GM12875 (cell line): Measurements from ENCODE around the gene GNS.

ENCODE experiments used
- H3K4me3 ChIP-seq: one replicate; pipeline ENCODE4 v1.5.1; 2011; ENCODE audit warnings: low read depth, low read length, control low read depth
- TF ChIP-seq, protein P1 (sequence below): IDR thresholded peaks from 2 replicates; pipeline ENCODE4 v1.5.1; 2011; ENCODE audit warnings: low read depth, mild to moderate bottlenecking, control low read depth, inconsistent platforms, low read length, moderate library complexity, borderline replicate concordance; ENCODE audit not compliant: insufficient read depth

GNS gene

DNA sequence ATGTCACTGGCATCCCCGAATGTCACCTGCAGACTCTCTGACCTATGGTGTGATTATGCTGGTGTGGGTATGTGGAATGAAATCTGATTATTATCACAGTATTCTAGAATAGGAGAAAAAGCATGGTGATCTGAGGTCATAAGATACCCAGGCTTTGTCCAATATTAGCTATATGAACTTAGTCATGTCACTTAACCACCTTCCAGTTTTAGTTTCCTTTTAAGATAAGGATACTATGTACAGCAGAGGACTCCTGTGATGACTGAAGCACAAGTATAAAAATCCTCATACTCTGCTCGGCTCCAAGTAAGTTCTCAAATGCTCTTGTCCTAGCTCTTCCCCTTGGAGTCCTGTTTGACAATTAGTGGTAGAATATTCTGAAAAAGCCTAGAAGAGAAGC is 2.8 kb downstream of the GNS start:
- H3K4me3 ChIP-seq, result no peak overlapping the region
- TF ChIP-seq, protein P1, sequence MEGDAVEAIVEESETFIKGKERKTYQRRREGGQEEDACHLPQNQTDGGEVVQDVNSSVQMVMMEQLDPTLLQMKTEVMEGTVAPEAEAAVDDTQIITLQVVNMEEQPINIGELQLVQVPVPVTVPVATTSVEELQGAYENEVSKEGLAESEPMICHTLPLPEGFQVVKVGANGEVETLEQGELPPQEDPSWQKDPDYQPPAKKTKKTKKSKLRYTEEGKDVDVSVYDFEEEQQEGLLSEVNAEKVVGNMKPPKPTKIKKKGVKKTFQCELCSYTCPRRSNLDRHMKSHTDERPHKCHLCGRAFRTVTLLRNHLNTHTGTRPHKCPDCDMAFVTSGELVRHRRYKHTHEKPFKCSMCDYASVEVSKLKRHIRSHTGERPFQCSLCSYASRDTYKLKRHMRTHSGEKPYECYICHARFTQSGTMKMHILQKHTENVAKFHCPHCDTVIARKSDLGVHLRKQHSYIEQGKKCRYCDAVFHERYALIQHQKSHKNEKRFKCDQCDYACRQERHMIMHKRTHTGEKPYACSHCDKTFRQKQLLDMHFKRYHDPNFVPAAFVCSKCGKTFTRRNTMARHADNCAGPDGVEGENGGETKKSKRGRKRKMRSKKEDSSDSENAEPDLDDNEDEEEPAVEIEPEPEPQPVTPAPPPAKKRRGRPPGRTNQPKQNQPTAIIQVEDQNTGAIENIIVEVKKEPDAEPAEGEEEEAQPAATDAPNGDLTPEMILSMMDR, result no peak

DNA sequence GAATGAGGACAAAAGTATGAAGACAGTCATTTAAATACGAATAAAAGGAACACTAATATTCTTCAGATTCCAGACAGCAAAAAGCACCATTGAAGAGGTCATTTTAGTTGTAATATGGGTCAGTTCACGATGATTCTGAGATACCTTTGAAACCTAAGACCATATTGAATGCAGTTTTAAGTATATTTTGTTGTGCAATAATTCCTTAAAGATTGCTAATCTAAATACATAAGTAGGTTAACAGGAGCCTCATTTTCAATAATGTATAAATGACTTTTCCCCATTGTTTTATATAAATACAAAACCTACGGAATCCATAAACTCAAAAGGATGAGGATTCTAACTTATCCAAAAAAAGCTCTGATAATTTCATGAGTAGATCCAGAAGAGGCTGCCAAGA is 5.8 kb downstream of the GNS start:
- H3K4me3 ChIP-seq, result no peak overlapping the region
- TF ChIP-seq, protein P1, result no peak

DNA sequence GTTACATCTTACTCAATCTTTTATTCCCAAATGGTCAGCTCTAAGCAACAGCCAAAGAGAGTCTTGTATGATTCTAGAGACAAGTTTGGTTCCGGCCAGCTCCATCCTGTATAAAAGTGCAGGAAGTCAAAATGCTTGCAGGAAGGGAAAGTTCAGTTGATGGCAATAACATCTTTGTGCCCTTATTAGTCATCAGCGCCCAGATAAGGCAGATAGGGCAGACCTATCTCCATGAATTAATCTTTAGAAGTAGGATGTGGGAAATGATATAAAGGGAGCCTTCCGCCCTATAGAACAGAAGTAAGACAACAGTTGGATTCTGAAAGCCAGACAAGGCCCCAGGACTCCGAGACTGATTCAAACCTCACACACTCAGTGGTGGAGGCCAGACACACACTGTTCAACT is 6.4 kb downstream of the GNS start:
- TF ChIP-seq, protein P1, result no peak
- H3K4me3 ChIP-seq, result no peak overlapping the region

DNA sequence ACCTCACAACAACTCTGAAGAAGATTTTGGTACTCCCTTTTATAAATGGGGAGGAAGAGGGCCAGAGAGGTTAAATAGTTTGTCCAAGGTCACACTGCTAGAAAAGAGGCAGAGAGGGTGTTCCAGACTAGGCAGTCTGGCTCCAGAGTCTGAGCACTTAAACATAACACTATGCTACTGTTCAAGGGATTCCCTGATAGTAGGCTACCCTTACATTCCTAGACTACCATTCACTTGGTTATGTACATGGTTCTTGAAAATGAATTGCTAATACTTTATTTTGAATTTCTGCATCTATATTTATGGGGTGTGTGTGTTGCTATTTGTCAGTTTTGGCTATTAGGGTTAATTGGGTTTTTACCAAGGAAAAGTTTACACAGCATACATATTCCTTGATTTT is 7.2 kb downstream of the GNS start:
- no peak overlapping the region for H3K4me3 ChIP-seq
- TF ChIP-seq, protein P1, result no peak

DNA sequence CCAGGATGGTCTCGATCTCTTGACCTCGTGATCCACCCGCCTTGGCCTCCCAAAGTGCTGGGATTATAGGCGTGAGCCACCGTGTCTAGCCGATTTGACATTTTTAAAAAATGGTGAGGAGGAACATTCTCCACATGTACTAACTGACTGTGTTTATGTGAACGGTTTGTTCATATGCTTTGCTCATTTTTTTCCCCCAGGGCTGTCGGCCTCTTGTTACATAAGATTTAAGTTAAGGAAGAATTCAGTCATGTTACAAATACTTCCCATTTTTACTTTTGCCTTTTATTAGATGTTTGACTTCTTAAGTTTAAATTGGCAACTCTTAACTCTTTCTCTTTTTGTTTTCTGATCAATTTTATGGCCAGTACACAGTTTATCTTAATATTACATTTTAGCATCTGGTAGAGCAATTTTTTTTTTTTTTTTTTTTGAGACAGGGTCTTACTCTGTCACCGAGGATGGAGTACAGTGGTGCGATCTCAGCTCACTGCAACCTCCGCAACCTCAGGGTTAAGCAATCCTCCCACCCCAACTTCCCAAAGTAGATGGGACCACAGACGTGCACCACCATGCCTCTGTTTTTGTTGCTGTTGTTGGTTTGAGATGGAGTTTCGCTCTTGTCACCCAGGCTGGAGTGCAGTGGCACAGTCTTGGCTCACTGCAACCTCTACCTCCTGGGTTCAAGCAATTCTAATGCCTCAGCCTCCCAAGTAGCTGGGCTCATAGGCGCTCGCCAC is 9.6 kb downstream of the GNS start:
- H3K4me3 ChIP-seq, result no peak overlapping the region
- TF ChIP-seq, protein P1, result no peak

DNA sequence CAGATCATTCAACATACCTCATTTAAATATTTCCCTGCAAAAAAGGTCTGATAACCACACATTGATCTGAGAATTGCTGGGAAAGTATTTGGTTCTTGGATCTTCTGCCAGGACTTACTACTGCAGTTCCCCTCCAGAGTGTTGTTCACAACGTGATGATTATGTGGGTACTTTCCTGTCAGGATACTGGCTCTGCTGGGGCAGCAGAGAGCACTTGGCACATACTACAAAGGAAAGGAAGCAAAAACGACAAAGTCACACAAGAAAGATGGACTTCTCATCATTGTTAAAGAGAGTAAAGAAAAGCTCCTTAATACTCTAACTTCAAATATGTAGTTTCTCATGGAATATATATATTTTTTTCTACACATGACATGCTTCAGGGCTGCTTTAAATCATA is 11.5 kb downstream of the GNS start:
- TF ChIP-seq, protein P1, result no peak
- H3K4me3 ChIP-seq, result no peak overlapping the region

DNA sequence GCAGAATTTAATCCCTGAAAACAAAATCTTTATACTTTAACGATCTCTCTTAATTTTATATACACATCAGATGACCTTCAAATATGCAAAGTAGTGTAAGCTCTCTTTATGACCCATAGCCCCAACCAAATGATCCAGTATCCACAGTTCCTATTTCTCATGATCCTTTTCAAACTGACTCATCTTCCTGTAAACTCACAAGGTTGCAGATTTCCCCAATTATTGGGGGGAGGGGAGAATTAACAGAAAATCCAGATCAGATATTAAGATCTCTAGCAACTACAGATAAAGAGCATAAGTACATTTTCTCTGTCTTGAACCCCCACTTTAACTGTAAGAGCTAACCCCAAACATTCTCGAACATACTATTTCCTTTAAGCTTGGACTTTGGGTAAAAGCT is 12.5 kb downstream of the GNS start:
- TF ChIP-seq, protein P1, result no peak
- no peak overlapping the region for H3K4me3 ChIP-seq
